Liver (tissue), 9 donors: ENCODE measurements around the gene EMID1. TPM values are rescaled to one million over a fixed set of nuclear protein-coding genes. Genes with fewer than 3 reads are reported as not detected.

Experiments
- DNase-seq: peaks from one replicate; pipeline ENCODE4 v3.0.0-alpha.2; 2017; ENCODE audit warnings: low spot score
- H3K27ac ChIP-seq, 2 donors: one replicate each; pipeline ENCODE4 v1.7.0; 2013; ENCODE audit warnings: inconsistent platforms in 2 of 2, low read length in 2 of 2, control low read depth in 1 of 2, low read depth in 1 of 2, mild to moderate bottlenecking in 1 of 2
- H3K27me3 ChIP-seq, 4 donors: one replicate each; pipeline versions ENCODE4 v1.6.1 to v1.7.0; 2013; ENCODE audit warnings: low read length in 3 of 4, inconsistent platforms in 1 of 4, mild to moderate bottlenecking in 1 of 4, moderate library complexity in 1 of 4; ENCODE audit not compliant: control insufficient read depth in 4 of 4, insufficient read depth in 4 of 4
- H3K36me3 ChIP-seq, 4 donors: one replicate each; pipeline versions ENCODE4 v1.6.1 to v1.7.0; 2013; ENCODE audit warnings: low read length in 3 of 4, mild to moderate bottlenecking in 3 of 4, low read depth in 1 of 4, moderate library complexity in 1 of 4; ENCODE audit not compliant: control insufficient read depth in 4 of 4, insufficient read depth in 3 of 4
- H3K4me1 ChIP-seq, 4 donors: one replicate each; pipeline versions ENCODE4 v1.6.1 to v1.7.0; 2013; ENCODE audit warnings: low read length in 3 of 4, mild to moderate bottlenecking in 3 of 4, moderate library complexity in 1 of 4; ENCODE audit not compliant: control insufficient read depth in 4 of 4, insufficient read depth in 4 of 4
- H3K4me3 ChIP-seq, 3 donors: one replicate each; pipeline versions ENCODE4 v1.6.1 to v1.7.0; 2013; ENCODE audit warnings: low read length in 3 of 3, control low read depth in 1 of 3, low read depth in 1 of 3, mild to moderate bottlenecking in 1 of 3
- H3K9ac ChIP-seq, 2 donors: one replicate each; pipeline ENCODE4 v1.7.0; 2013; ENCODE audit warnings: low read length in 2 of 2, mild to moderate bottlenecking in 2 of 2, moderate library complexity in 2 of 2, control low read depth in 1 of 2, low read depth in 1 of 2
- H3K9me3 ChIP-seq, 4 donors: one replicate each; pipeline versions ENCODE4 v1.6.1 to v1.7.0; 2013; ENCODE audit warnings: low read length in 3 of 4; ENCODE audit not compliant: control insufficient read depth in 4 of 4
- EGR1 ChIP-seq, 2 donors: IDR thresholded peaks; 2 replicates each; pipeline ENCODE4 v1.6.1; 2016 to 2018; ENCODE audit warnings: antibody characterized with exemption in 2 of 2, low read depth in 2 of 2
- FOXA1 ChIP-seq: IDR thresholded peaks from 2 replicates; pipeline ENCODE4 v1.6.1; 2016; ENCODE audit warnings: antibody characterized with exemption
- FOXA2 ChIP-seq: IDR thresholded peaks from 2 replicates; pipeline ENCODE4 v1.6.1; 2016; ENCODE audit warnings: antibody characterized with exemption
- GABPA ChIP-seq, 2 donors: IDR thresholded peaks in 1 of 2; conservative IDR thresholded peaks in 1 of 2; 2 replicates each; pipeline ENCODE4 v1.6.1; 2016; ENCODE audit warnings: antibody characterized with exemption in 2 of 2, mild to moderate bottlenecking in 1 of 2, moderate library complexity in 1 of 2
- HNF4A ChIP-seq, 2 donors: conservative IDR thresholded peaks; 2 replicates each; pipeline ENCODE4 v1.6.1; 2016; ENCODE audit warnings: antibody characterized with exemption in 2 of 2, mild to moderate bottlenecking in 2 of 2
- HNF4G ChIP-seq: IDR thresholded peaks from 2 replicates; pipeline ENCODE4 v1.6.1; 2016; ENCODE audit warnings: antibody characterized with exemption
- JUND ChIP-seq, 2 donors: IDR thresholded peaks; 2 replicates each; pipeline ENCODE4 v1.6.1; 2016; ENCODE audit warnings: antibody characterized with exemption in 2 of 2
- MAX ChIP-seq: IDR thresholded peaks from 2 replicates; pipeline ENCODE4 v1.6.1; 2016; ENCODE audit warnings: antibody characterized with exemption
- NR2F2 ChIP-seq: IDR thresholded peaks from 2 replicates; pipeline ENCODE4 v1.6.1; 2016; ENCODE audit warnings: antibody characterized with exemption
- RAD21 ChIP-seq, 2 donors: IDR thresholded peaks; 2 replicates each; pipeline ENCODE4 v1.6.1; 2016; ENCODE audit warnings: antibody characterized with exemption in 2 of 2, mild to moderate bottlenecking in 2 of 2
- REST ChIP-seq: IDR thresholded peaks from 2 replicates; pipeline ENCODE4 v1.6.1; 2016; ENCODE audit warnings: antibody characterized with exemption, mild to moderate bottlenecking
- RXRA ChIP-seq, 2 donors: IDR thresholded peaks; 2 replicates each; pipeline ENCODE4 v1.6.1; 2017 to 2018; ENCODE audit warnings: antibody characterized with exemption in 2 of 2, mild to moderate bottlenecking in 1 of 2
- SP1 ChIP-seq: IDR thresholded peaks from 2 replicates; pipeline ENCODE4 v1.6.1; 2018; ENCODE audit warnings: antibody characterized with exemption, mild to moderate bottlenecking
- TAF1 ChIP-seq: conservative IDR thresholded peaks from 2 replicates; pipeline ENCODE4 v1.6.1; 2016; ENCODE audit warnings: antibody characterized with exemption, mild to moderate bottlenecking
- YY1 ChIP-seq: IDR thresholded peaks from 2 replicates; pipeline ENCODE4 v1.6.1; 2016; ENCODE audit warnings: antibody characterized with exemption, mild to moderate bottlenecking
- ZBTB33 ChIP-seq: IDR thresholded peaks from 2 replicates; pipeline ENCODE4 v1.6.1; 2016; ENCODE audit warnings: antibody characterized with exemption
- WGBS: extraction: QIAGEN DNeasy Blood & Tissue Kit; methylation state at CpG from one replicate; pipeline ENCODE4 v1.1.7; 2013; 5-methylcytosine and 5-hydroxymethylcytosine counted together
- polyA plus RNA-seq, 2 donors: library from polyadenylated mRNA; stranded (reverse) in 1 of 2; unstranded in 1 of 2; fragments of 200-250 nt in 1 of 2; fragments of >200 nt in 1 of 2; fragmentation: Nextera tagmentation in 1 of 2; extraction: Ambion mirVana in 1 of 2; gene quantifications; one replicate each; pipeline versions ENCODE4 v1.2.1 to v1.2.3, GENCODE V29; 2013 to 2015
- total RNA-seq, 2 donors: library from RNA; depleted of rRNA; stranded (reverse); fragments of >200 nt; gene quantifications; one replicate each; pipeline ENCODE4 v1.2.3, GENCODE V29; 2014
- TF ChIP-seq, protein P1 (sequence below): IDR thresholded peaks from 2 replicates; pipeline ENCODE4 v1.6.1; 2016; ENCODE audit warnings: antibody characterized with exemption
- TF ChIP-seq, protein P2 (sequence below): fragments of 150-350 bp; IDR thresholded peaks from 2 replicates; pipeline ENCODE4 v1.5.1; 2017; ENCODE audit warnings: improper control_type of control experiment, low read depth, low read length; ENCODE audit not compliant: missing input control
- donor health status: healthy.
- donor health status: healthy.
- donor health status: healthy.
- donor health status: healthy.
- donor health status: healthy.

Gene EMID1
- total and polyA plus RNA-seq, 4 donors, result 0.89 to 8.9 (median 2.1) TPM

- peaks cover 0 to 8% (median 2%) of the 10 kb centered on the region in 4 donors for H3K36me3 ChIP-seq
- no peak overlapping the region for H3K4me3 ChIP-seq
- H3K9me3 ChIP-seq, result no peaks in the 10 kb centered on the region
- 81% methylated on average over 8 of the region's 8 CpGs for WGBS
- no peaks in the 10 kb centered on the region for H3K27me3 ChIP-seq
- H3K27ac ChIP-seq, result no peak overlapping the region
- H3K4me1 ChIP-seq, result no peaks in the 10 kb centered on the region
- H3K9ac ChIP-seq, result no peak overlapping the region
- DNase-seq, result no peak
- TF ChIP-seq RXRA (IDR thresholded peaks at IDR 0.05) (no peak), EGR1 (IDR thresholded peaks at IDR 0.05; ENCODE audit: low read depth in 2 of 2) (no peak), NR2F2 (no peak), HNF4G (no peak), JUND (IDR thresholded peaks at IDR 0.05) (no peak), YY1 (no peak), FOXA2 (no peak), REST (no peak), TAF1 (no peak), FOXA1 (no peak), HNF4A (conservative IDR thresholded peaks at IDR 0.05) (no peak), RAD21 (IDR thresholded peaks at IDR 0.05) (no peak), MAX (no peak)
- TF ChIP-seq, protein P1, sequence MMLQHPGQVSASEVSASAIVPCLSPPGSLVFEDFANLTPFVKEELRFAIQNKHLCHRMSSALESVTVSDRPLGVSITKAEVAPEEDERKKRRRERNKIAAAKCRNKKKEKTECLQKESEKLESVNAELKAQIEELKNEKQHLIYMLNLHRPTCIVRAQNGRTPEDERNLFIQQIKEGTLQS, result no peak
Measured at GRCh38 chr22:29257751-29258181, 52.1 kb downstream of the EMID1 start.

DNA sequence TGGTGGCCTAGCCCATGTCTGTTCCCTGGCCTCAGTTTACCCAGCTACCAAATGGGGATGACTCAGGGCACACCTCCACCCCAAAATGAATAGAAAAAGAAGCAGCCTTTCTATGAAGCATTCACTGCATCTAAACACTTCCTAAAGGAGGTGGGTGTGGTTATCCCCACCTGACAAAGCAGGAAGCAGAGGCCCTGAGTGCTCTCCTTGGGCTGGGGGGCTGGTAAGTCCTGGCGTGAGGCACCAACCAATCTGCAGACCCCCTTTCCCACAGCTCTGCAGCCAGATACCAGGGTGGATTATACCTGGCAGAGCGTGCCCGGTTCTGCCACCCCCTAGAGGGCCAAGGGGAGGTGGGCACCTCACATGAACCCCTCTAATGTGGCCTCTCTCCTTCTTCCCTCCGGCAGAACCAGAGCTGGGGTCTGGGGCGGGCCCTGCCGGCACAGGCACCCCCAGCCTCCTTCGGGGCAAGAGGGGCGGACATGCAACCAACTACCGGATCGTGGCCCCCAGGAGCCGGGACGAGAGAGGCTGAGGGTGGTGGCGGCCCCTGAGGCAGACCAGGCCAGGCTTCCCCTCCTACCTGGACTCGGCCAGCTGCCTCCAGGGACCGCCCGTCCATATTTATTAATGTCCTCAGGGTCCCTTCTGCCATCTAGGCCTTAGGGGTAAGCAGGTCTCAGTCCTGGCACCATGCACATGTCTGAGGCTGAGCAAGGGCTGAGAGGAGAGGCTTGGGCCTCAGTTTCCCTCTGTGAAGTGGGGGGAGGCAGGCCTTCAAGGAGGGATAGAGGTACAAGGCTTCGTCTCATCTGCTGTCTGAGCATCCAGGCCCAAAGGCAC is 52.9 kb downstream of the EMID1 start:
- no peaks in the 10 kb centered on the region for H3K27me3 ChIP-seq
- DNase-seq, result no peak
- H3K9me3 ChIP-seq, result no peaks in the 10 kb centered on the region
- no peak overlapping the region for H3K9ac ChIP-seq
- no peaks in the 10 kb centered on the region for H3K4me1 ChIP-seq
- WGBS, result 97% methylated on average over 17 of the region's 17 CpGs
- H3K36me3 ChIP-seq, result peaks cover 0 to 8% (median 2%) of the 10 kb centered on the region in 4 donors
- no peak overlapping the region for H3K4me3 ChIP-seq
- no peak overlapping the region for H3K27ac ChIP-seq
- TF ChIP-seq HNF4G (no peak), REST (no peak), RXRA (IDR thresholded peaks at IDR 0.05) (no peak), SP1 (no peak), TAF1 (no peak), JUND (IDR thresholded peaks at IDR 0.05) (no peak), EGR1 (IDR thresholded peaks at IDR 0.05; ENCODE audit: low read depth in 2 of 2) (no peak), FOXA2 (no peak), GABPA (IDR thresholded peaks at IDR 0.05 in 1 of 2, conservative IDR thresholded peaks at IDR 0.05 in 1 of 2) (no peak), HNF4A (conservative IDR thresholded peaks at IDR 0.05) (no peak), RAD21 (IDR thresholded peaks at IDR 0.05) (no peak), YY1 (no peak), MAX (no peak), ZBTB33 (no peak)
- TF ChIP-seq, protein P1, result no peak
- TF ChIP-seq, protein P2, sequence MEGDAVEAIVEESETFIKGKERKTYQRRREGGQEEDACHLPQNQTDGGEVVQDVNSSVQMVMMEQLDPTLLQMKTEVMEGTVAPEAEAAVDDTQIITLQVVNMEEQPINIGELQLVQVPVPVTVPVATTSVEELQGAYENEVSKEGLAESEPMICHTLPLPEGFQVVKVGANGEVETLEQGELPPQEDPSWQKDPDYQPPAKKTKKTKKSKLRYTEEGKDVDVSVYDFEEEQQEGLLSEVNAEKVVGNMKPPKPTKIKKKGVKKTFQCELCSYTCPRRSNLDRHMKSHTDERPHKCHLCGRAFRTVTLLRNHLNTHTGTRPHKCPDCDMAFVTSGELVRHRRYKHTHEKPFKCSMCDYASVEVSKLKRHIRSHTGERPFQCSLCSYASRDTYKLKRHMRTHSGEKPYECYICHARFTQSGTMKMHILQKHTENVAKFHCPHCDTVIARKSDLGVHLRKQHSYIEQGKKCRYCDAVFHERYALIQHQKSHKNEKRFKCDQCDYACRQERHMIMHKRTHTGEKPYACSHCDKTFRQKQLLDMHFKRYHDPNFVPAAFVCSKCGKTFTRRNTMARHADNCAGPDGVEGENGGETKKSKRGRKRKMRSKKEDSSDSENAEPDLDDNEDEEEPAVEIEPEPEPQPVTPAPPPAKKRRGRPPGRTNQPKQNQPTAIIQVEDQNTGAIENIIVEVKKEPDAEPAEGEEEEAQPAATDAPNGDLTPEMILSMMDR, result no peak
